CD4-positive, CD25-positive, alpha-beta regulatory T cell (primary cell): ENCODE results near the gene NATD1. TPM values are rescaled to one million over a fixed set of nuclear protein-coding genes. Genes with fewer than 3 reads are reported as not detected.

Source experiments
- ATAC-seq, 2 donors: fragments of 150-1000 bp; cut with Tn5 transposase; one replicate each; pipeline ENCODE4 v1.10.0; 2021; ENCODE audit warnings: low read depth in 2 of 2, moderate number of reproducible peaks in 2 of 2, moderate library complexity in 1 of 2
- DNase-seq, 3 donors: peaks; one replicate each; pipeline versions ENCODE4 v3.0.0 to v3.0.0-alpha.2; 2012 to 2022; ENCODE audit warnings: mixed read lengths in 1 of 3
- H3K27ac ChIP-seq: one replicate; pipeline ENCODE4 v1.7.0; 2013; ENCODE audit warnings: mild to moderate bottlenecking, low read length; ENCODE audit not compliant: insufficient read depth, poor library complexity, severe bottlenecking
- H3K27me3 ChIP-seq: one replicate; pipeline ENCODE4 v1.7.0; 2013; ENCODE audit warnings: low read length; ENCODE audit not compliant: control insufficient read depth, insufficient read depth
- H3K36me3 ChIP-seq: one replicate; pipeline ENCODE4 v1.7.0; 2013; ENCODE audit warnings: mild to moderate bottlenecking, low read length, moderate library complexity; ENCODE audit not compliant: control insufficient read depth, insufficient read depth
- H3K4me1 ChIP-seq: 2 replicates; pipeline ENCODE4 v1.7.0; 2013; ENCODE audit warnings: mild to moderate bottlenecking, low read length; ENCODE audit not compliant: insufficient read depth, control insufficient read depth, poor library complexity, severe bottlenecking
- H3K4me3 ChIP-seq: one replicate; pipeline ENCODE4 v1.7.0; 2013; ENCODE audit warnings: low read depth, mild to moderate bottlenecking, low read length, moderate library complexity
- H3K9me3 ChIP-seq, 2 experiments: 1 replicate in 1 of 2; 2 replicates in 1 of 2; pipeline ENCODE4 v1.7.0; 2013; ENCODE audit warnings: low read length in 2 of 2, mild to moderate bottlenecking in 1 of 2, moderate library complexity in 1 of 2; ENCODE audit not compliant: control insufficient read depth in 2 of 2
- H3K27ac Mint-ChIP-seq, 3 donors: one replicate each; pipeline ENCODE4 v1.8.0; 2020 to 2022; ENCODE audit warnings: mild to moderate bottlenecking in 3 of 3, mixed read lengths in 3 of 3, moderate library complexity in 2 of 3
- H3K27me3 Mint-ChIP-seq: one replicate; pipeline ENCODE4 v1.8.0; 2022; ENCODE audit warnings: mild to moderate bottlenecking, mixed read lengths
- H3K36me3 Mint-ChIP-seq: one replicate; pipeline ENCODE4 v1.8.0; 2020; ENCODE audit warnings: mixed read lengths
- H3K4me1 Mint-ChIP-seq, 4 donors: one replicate each; pipeline ENCODE4 v1.8.0; 2020 to 2022; ENCODE audit warnings: mixed read lengths in 4 of 4, mild to moderate bottlenecking in 1 of 4
- H3K4me3 Mint-ChIP-seq, 4 donors: one replicate each; pipeline ENCODE4 v1.8.0; 2020 to 2022; ENCODE audit warnings: mild to moderate bottlenecking in 4 of 4, mixed read lengths in 4 of 4, moderate library complexity in 3 of 4
- H3K9me3 Mint-ChIP-seq, 7 donors: one replicate each; pipeline ENCODE4 v1.8.0; 2020 to 2022; ENCODE audit warnings: mixed read lengths in 7 of 7, mild to moderate bottlenecking in 3 of 7, moderate library complexity in 2 of 7
- polyA plus RNA-seq, 4 donors: library from polyadenylated mRNA; unstranded; fragments of 300-500 nt; fragmentation: Illumina TruSeq; gene quantifications; one replicate each; pipeline ENCODE4 v1.2.3, GENCODE V29; 2021
- total RNA-seq: library from RNA; stranded (reverse); gene quantifications from one replicate; pipeline ENCODE4 v1.2.3, GENCODE V29; 2022

The NATD1 gene
- total and polyA plus RNA-seq, 5 donors from 2014 or later = 2.8 to 12.7 (median 2.9) TPM

- Mint-ChIP-seq H3K27ac (peak overlapping the region in 1 of 3 donors; percentile 87), H3K4me3 (no peak overlapping the region), H3K27me3 (no peaks in the 10 kb centered on the region), H3K4me1 (peaks cover 0 to 16% (median 13%) of the 10 kb centered on the region in 4 donors), H3K36me3 (peaks cover 9% of the 10 kb centered on the region), H3K9me3 (peaks cover 0 to 10% (median 1%) of the 10 kb centered on the region in 7 donors)
- DNase-seq (no peak), ATAC-seq (no peak)
- Histone ChIP-seq H3K4me3 (no peak overlapping the region), H3K9me3 (no peaks in the 10 kb centered on the region), H3K36me3 (peaks cover 54% of the 10 kb centered on the region), H3K27me3 (no peaks in the 10 kb centered on the region), H3K4me1 (no peaks in the 10 kb centered on the region), H3K27ac (no peak overlapping the region)
Observed at GRCh38 chr17:21297597-21297996, 44.4 kb upstream of the NATD1 start.

DNA sequence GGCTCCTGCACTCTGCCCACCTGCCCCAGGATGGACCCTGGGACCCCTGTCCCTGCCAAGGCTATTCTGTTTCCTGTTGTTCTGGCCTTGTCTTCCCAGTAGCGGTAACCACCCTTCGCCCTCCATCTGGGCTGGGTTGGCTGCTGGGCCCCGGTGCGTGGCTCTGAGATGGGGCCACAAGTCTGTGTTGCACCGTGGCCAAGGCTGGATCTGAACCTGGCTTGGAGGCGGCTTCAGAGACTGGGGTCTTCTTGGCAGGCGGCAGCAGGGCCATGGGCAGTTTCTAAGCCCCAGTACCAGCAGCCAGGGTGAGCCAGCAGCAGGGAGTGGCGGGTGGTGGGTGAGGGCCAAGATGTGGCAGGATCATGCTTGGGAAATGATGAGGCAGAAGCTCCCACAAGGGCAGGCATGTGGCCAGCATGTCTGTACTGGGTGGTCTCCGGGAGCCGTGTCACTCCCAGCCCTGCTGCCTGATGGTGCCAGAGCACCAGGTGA lies 43.9 kb upstream of the NATD1 start:
- H3K4me1 ChIP-seq = no peaks in the 10 kb centered on the region
- H3K27ac ChIP-seq = no peak overlapping the region
- ATAC-seq = no peak
- H3K4me1 Mint-ChIP-seq = peaks cover 0 to 22% (median 16%) of the 10 kb centered on the region in 4 donors
- peaks cover 9% of the 10 kb centered on the region for H3K36me3 Mint-ChIP-seq
- H3K9me3 Mint-ChIP-seq = peaks cover 0 to 13% (median 1%) of the 10 kb centered on the region in 7 donors
- no peak overlapping the region for H3K4me3 ChIP-seq
- H3K27me3 ChIP-seq = no peaks in the 10 kb centered on the region
- H3K4me3 Mint-ChIP-seq = no peak overlapping the region
- H3K9me3 ChIP-seq = no peaks in the 10 kb centered on the region
- DNase-seq = no peak
- H3K27ac Mint-ChIP-seq = peak overlapping the region in 1 of 3 donors; percentile 87
- peaks cover 51% of the 10 kb centered on the region for H3K36me3 ChIP-seq
- no peaks in the 10 kb centered on the region for H3K27me3 Mint-ChIP-seq

GRCh38 chr17:21296097-21297025 lies 43.2 kb upstream of the NATD1 start:
- ATAC-seq = no peak
- H3K36me3 ChIP-seq = peaks cover 49% of the 10 kb centered on the region
- H3K36me3 Mint-ChIP-seq = peaks cover 12% of the 10 kb centered on the region
- no peak overlapping the region for H3K4me3 ChIP-seq
- no peaks in the 10 kb centered on the region for H3K27me3 ChIP-seq
- H3K9me3 ChIP-seq = no peaks in the 10 kb centered on the region
- H3K27ac ChIP-seq = no peak overlapping the region
- no peaks in the 10 kb centered on the region for H3K4me1 ChIP-seq
- no peak overlapping the region for H3K4me3 Mint-ChIP-seq
- no peaks in the 10 kb centered on the region for H3K27me3 Mint-ChIP-seq
- no peak for DNase-seq
- peaks cover 0 to 13% (median 1%) of the 10 kb centered on the region in 7 donors for H3K9me3 Mint-ChIP-seq
- peaks cover 0 to 23% (median 19%) of the 10 kb centered on the region in 4 donors for H3K4me1 Mint-ChIP-seq
- peak overlapping the region in 1 of 3 donors; percentile 20 for H3K27ac Mint-ChIP-seq

GRCh38 chr17:21295036-21295952 lies 42.1 kb upstream of the NATD1 start:
- H3K4me3 Mint-ChIP-seq = no peak overlapping the region
- Histone ChIP-seq H3K4me1 (no peaks in the 10 kb centered on the region), H3K9me3 (no peaks in the 10 kb centered on the region), H3K4me3 (no peak overlapping the region), H3K27ac (no peak overlapping the region), H3K36me3 (peaks cover 39% of the 10 kb centered on the region), H3K27me3 (no peaks in the 10 kb centered on the region)
- peak overlapping the region in 2 of 3 donors; percentile 1 to 85 for H3K27ac Mint-ChIP-seq
- peaks cover 0 to 32% (median 22%) of the 10 kb centered on the region in 4 donors for H3K4me1 Mint-ChIP-seq
- peaks cover 0 to 10% (median 1%) of the 10 kb centered on the region in 7 donors for H3K9me3 Mint-ChIP-seq
- no peaks in the 10 kb centered on the region for H3K27me3 Mint-ChIP-seq
- no peak for ATAC-seq
- H3K36me3 Mint-ChIP-seq = peaks cover 11% of the 10 kb centered on the region
- DNase-seq = no peak

- H3K27ac ChIP-seq = no peak overlapping the region
- DNase-seq (no peak), ATAC-seq (no peak)
- no peaks in the 10 kb centered on the region for H3K27me3 Mint-ChIP-seq
- H3K27ac Mint-ChIP-seq = peak overlapping the region in 2 of 3 donors; percentile 1 to 85
- H3K36me3 Mint-ChIP-seq = peaks cover 7% of the 10 kb centered on the region
- peaks cover 0 to 10% (median 1%) of the 10 kb centered on the region in 7 donors for H3K9me3 Mint-ChIP-seq
- peaks cover 6% of the 10 kb centered on the region for H3K4me1 ChIP-seq
- no peak overlapping the region for H3K4me3 ChIP-seq
- H3K4me3 Mint-ChIP-seq = peak overlapping the region in 1 of 4 donors; percentile 29
- no peaks in the 10 kb centered on the region for H3K9me3 ChIP-seq
- peaks cover 0 to 38% (median 24%) of the 10 kb centered on the region in 4 donors for H3K4me1 Mint-ChIP-seq
- peaks cover 31% of the 10 kb centered on the region for H3K36me3 ChIP-seq
- H3K27me3 ChIP-seq = no peaks in the 10 kb centered on the region
Observed at GRCh38 chr17:21294321-21295035, 41.3 kb upstream of the NATD1 start.

DNA sequence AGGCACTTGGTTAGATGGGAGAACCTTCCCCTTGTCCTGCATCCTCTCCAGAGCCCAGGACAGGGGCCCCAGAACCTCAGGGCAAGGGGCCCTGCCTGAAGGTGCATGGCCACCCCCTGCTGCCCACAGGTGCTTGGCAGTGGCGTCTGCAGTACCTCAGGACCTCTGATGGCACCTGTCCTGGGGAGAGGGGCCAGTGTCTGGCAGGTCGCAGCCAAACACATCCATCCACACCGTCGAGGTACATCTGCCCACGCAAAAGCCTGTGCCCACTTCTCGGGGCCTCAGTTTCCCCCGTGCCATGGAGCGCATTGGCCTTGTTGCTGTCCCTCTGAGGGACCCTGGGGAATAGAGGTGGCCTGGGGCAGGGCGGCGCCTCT lies 40.6 kb upstream of the NATD1 start:
- Mint-ChIP-seq H3K27me3 (no peaks in the 10 kb centered on the region), H3K4me1 (peaks cover 0 to 45% (median 26%) of the 10 kb centered on the region in 4 donors), H3K4me3 (no peak overlapping the region), H3K27ac (no peak overlapping the region), H3K36me3 (peaks cover 7% of the 10 kb centered on the region), H3K9me3 (peaks cover 0 to 10% (median 1%) of the 10 kb centered on the region in 7 donors)
- no peak for DNase-seq
- H3K4me1 ChIP-seq = peaks cover 13% of the 10 kb centered on the region
- ATAC-seq = no peak
- H3K27me3 ChIP-seq = no peaks in the 10 kb centered on the region
- peaks cover 25% of the 10 kb centered on the region for H3K36me3 ChIP-seq
- no peak overlapping the region for H3K4me3 ChIP-seq
- H3K9me3 ChIP-seq = no peaks in the 10 kb centered on the region
- H3K27ac ChIP-seq = no peak overlapping the region
